Activated CD4-positive, CD25-positive, alpha-beta regulatory T cell (primary cell): ENCODE measurements around the gene KNDC1.
A peak's percentile ranks its signal among the peaks of the same experiment; 100 is the strongest.

ENCODE experiments used
- DNase-seq, 4 experiments: peaks; one replicate each; lab custom pipeline; 2025; lab: John Stamatoyannopoulos, UW

KNDC1 gene, protein sequence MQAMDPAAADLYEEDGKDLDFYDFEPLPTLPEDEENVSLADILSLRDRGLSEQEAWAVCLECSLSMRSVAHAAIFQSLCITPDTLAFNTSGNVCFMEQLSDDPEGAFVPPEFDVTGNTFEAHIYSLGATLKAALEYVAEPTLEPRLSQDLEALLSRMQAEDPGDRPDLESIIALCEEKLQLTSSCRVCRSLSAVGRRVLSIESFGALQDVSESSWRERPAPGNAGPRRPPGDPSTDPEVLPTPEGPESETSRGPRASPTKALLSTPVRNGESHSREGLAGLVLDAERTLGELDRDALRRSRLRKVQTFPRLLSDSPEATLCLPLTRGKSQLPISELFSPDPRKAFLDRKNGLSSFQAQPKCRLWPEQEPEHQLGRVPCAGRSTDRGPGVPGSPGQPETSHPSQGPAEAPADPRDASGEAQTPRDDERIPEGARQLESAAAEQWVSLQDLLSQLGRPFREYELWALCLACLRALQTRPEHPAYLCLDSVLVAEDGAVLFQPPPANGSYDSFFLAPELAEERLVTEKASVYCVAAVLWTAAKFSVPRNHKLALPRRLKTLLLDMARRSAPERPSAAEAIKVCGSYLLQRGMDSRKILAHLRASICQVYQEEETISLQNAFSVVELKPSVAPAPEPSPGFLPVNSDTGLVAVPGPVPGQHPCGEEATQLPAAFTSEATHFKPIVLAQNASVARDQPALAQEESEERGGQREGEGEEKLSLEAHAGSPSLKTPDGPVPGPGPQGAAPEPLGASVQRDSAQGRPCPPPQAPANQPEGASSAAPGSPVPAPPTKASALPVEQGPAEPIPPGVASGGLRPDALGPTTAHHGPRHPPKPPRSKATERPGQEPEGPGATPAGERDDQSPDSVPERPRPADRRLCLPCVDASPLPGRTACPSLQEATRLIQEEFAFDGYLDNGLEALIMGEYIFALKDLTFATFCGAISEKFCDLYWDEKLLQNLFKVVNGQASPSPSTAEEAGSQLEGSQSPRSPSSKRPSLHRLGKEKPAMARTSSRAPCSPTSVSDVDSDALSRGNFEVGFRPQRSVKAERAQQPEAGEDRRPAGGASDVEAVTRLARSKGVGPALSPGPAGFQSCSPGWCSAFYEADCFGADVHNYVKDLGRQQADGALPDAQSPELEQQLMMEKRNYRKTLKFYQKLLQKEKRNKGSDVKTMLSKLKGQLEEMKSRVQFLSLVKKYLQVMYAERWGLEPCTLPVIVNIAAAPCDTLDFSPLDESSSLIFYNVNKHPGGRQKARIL (N-terminal part only)

GRCh38 chr10:133159950-133160825 is at the start of gene KNDC1:
KNDC1 (plus strand) TSS chr10:133160219; CDS start chr10:133160468, 249 bp downstream.
- DNase-seq, result no peak

GRCh38 chr10:133110609-133111275 is 49.3 kb upstream of the KNDC1 start:
- no peak for DNase-seq

- peak in 1 of 4 experiments; percentile 38 for DNase-seq
These were observed 48.4 kb upstream of the KNDC1 start for GRCh38 chr10:133111640-133112039.

DNA sequence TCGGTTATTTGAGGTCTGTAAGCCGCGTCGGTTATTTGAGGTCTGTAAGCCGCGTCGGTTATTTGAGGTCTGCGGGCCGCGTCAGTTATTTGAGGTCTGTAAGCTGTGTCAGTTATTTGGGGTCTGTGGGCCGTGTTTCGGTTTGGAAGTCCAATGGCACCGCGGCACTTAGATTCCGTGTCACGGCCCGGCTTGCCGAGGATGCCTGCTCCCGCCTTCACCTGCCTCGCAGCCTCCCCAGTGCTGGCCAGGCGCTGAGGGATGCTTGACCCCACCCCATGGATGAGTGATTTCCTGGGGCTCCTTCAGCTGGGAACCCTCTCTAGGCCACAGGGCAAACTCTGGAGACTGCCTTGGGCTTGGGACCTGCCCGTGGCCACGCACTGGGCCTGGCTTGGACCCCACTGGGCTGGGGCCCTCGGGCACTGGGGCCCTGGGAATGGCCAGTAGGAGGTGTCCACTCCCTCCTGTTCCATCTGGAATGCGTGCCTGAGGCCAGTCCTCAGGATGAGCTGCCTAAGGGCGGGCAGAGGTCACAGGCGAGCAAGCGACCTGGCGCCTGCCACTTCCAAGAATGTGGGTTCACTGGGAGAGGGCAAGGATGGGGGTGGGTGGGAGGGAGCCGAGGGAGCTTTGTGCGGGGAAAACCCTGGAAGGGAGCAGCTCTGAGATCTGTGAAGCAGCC is 46.7 kb upstream of the KNDC1 start:
- no peak for DNase-seq

DNA sequence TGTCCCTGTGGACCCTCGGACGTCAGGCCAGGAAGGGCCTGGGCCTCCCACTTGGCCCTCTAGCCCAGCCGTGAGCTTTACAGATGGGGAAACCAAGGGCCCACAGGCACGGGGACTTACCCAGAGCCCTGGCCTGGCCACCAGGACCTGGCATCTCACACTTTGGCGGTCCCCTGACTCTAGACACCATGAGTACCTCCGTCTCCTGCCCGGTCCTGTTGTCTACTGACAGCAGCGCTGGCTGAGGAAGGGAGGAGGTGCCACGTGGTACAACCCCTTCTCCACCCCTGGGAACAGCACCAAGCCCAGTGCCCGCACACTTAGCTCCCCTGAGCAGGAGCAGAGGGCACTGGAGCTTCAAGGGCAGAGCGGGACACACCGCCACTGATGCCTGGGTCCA is 46.2 kb upstream of the KNDC1 start:
- no peak for DNase-seq

GRCh38 chr10:133114251-133114650 is 45.8 kb upstream of the KNDC1 start:
- DNase-seq, result no peak

DNA sequence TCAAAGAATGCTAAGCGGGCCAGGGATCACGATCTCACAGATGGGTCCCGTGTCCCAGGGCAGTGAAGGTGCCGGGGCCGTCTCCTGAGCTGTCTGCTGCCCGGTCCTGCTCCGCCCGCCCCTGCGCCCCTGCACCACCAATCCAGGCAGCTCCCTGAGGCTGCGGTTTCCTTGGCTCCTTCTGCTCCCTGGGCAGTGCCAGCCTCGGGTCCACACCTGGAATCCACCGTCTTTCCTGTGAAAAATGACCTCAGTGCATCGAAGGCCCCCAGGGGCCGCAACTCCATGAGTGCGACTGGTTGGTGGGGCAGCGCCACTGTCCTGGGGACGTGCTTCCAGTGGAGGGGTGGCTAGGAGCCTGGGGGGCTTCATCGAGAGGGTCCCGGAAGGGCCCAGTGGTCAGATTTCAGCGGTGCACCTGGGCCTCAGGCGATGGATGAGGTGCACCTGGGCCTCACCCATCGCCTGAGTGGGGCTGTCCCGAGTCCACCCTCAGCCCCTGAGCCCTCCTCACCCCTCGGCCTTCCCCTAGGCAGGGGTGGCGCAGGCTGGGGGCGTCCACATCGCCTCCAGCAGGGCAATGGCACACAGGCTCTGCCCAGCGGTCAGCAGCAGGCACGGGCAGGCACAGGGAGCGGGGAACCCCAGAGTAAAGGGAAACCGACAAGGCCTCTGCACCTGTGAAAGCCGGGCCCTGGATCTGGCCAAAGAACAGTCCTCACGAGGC is 45.1 kb upstream of the KNDC1 start:
- DNase-seq, result no peak

DNA sequence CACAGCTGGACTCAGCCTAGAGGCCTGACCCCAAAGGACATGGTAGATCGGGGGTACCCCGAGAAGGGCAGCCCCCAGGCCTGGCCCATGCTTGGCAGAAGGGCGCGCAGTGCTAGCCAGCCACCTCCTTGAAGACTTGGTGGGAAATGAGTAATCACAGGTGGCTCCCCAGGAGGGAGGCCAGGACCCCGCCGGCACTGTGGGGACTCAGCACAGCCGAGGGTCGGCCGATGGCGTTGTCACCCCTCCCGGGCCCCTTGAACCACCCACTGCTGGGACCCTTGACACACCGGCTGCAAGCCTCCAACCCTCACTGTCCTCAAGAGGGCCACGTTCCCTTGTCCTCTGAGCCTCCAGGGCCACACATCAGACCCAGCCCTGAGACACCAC is 44.6 kb upstream of the KNDC1 start:
- no peak for DNase-seq

- no peak for DNase-seq
These were observed 44.0 kb upstream of the KNDC1 start for GRCh38 chr10:133115976-133116375.

DNA sequence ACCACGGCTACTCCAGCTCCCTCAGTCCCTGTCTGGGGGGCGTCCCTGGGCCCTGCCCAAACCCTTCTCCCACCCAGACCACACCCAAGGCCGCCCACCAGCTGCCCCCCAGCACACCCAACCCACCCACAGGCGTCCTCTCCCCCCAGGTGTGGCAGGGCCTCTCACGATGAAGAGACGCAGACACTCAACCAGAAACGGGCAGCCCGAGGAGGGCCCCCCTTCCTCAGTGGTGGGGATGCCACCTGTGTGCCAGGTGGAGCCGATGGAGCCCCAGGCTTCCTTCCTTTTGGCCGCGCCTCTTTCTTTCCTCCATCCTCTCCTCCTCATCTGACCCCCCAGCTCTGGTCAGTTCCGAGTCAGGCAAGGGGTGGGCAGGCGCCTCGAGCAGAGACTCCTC is 43.6 kb upstream of the KNDC1 start:
- no peak for DNase-seq

DNA sequence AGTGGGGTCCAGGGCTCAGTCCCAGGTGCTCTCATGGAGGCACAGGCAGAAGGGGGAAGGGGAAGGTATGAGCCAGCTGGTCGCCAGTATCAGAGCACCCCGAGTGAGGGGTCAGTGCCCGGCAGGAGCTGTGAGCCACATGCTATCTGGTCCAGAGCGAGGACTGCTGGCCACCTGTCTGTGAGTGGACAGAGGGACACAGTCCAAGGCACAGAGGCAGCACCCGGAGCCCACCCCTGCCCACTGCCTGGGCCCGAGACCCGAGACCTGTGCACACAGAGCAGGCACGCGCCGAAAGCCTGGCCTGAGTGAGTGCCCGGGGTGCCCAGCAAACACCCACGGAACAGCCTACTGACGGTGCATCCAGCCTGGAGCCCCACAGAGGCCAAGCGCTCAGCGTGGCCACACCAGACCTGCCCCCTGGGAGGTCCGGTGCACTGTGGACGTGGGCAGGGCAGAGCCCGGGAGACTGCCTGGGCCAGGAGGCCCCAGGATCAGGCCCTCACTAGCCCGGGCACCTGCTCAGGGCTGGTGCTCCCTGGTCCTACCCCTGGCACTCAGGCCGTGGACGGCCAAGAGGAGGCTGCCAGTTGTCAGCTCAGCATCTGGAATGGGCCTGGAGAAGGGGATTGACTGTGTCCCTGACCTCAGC is 42.9 kb upstream of the KNDC1 start:
- no peak for DNase-seq

DNA sequence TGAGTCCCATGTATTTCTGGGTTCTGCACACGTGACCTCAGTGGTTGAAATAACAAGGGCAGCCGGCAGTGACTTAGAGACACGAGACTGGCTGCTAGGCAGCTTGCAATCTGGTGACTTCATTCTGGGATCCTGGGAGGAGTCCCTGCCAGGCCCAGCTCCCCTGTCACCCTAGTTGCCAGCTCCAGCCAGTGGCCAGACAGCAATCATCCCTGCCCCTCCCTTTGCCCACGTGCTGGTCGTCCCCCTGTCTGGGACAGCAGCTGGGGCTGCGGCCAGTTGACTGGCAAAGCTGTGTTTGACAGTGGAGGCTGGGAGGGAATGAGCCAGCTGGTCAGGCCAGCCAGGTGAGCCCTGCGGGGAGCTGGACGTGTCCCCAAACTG is 42.3 kb upstream of the KNDC1 start:
- no peak for DNase-seq

DNA sequence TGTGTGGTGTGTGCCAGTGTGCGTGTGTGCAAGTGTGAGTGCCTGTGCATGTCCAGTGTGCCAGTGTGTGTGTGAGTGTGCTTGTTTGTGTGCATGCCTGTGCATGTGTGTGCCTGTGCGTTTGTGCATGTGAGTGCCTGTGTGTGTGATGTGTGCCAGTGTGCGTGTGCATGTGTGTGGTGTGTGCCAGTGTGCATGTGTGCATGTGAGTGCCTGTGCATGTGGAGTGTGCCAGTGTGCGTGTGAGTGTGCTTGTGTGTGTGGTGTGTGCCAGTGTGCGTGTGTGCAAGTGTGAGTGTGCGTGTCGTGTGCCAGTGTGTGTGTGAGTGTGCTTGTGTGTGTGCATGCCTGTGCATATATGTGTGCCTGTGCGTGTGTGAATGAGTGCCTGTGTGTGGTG is 38.5 kb upstream of the KNDC1 start:
- DNase-seq, result no peak

- DNase-seq, result no peak
These were observed 37.7 kb upstream of the KNDC1 start for GRCh38 chr10:133122171-133122935.

DNA sequence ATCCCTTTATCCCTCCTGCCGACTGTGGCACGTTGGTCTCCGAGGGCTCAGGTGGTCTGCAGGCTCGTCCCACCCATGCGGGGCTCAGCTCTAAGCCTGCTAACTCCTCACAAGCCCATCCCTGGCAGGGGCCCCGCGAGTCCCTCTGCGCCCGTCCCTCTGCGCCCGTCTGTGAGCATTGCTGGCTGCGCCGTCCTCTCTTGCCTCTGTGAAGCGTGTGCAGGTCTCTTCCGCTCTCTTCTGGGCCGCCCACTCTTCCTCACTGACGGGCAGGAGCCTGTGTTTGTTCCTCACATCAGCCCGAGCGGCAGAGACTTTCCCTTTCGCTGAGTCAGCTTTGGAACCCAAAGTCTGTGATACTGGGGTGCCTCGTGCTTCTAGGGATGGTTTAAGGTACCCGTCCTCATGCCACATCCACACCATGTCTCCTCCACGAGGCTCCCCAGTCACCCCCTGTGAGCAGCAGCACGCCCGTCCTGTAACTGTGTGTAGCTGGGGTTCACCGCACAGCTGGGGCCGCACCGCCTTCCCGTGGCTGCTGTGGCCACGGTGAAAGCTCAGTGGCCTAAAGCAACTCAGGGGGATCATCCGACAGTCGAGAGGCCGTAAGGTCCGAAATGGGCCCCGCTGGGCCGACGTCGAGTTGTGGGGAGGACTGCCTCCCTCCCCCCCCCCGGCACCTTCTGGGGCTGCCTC is 36.8 kb upstream of the KNDC1 start:
- DNase-seq, result no peak

- DNase-seq, result no peak
These were observed 36.2 kb upstream of the KNDC1 start for GRCh38 chr10:133123746-133124356.
